Measurements from ENCODE around the gene PPFIA3. TPM values are rescaled to one million over a fixed set of nuclear protein-coding genes. Genes with fewer than 3 reads are reported as not detected.
A peak's percentile ranks its signal among the peaks of the same experiment; 100 is the strongest.

The PPFIA3 gene
- total and polyA plus RNA-seq, 4 donors = 1.5 to 4.6 (median 2.4) TPM

DNA sequence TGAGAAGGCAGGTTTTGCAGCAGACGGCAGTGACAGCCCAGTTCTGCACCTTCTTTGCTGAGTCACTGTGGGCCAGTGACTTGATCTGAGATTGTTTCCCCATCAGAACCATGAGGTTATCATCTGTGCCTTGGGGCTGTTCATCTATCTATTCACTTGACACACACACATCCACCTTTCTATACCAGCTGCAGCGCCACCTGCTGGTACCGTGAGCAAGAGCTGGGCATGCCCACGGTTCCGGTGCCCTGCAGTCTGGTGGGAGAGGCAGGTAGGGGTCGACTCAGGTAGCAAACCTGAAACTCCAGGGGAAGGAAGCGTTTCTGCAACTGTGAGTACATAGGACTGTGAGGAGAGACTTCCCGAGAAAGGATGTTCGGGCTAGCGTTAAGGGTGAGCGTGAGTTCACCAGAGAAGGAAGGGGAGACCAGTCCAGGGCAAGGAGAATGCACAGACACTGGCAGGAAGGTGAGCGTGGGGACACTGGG is 12.7 kb upstream of the PPFIA3 start:
- Histone ChIP-seq H3K27me3 (ENCODE audit: control insufficient read depth in 4 of 4, insufficient read depth in 4 of 4, low read length in 3 of 4) (no peaks in the 10 kb centered on the region), H3K27ac (ENCODE audit: low read depth in 1 of 2, low read length in 2 of 2) (no peak overlapping the region), H3K4me1 (ENCODE audit: control insufficient read depth in 4 of 4, insufficient read depth in 4 of 4, low read length in 3 of 4) (no peaks in the 10 kb centered on the region), H3K36me3 (ENCODE audit: control insufficient read depth in 4 of 4, insufficient read depth in 3 of 4, low read depth in 1 of 4, low read length in 3 of 4) (peaks cover 5 to 61% (median 28%) of the 10 kb centered on the region in 4 donors), H3K9me3 (ENCODE audit: control insufficient read depth in 4 of 4, low read length in 3 of 4) (no peaks in the 10 kb centered on the region), H3K9ac (ENCODE audit: low read depth in 1 of 2, low read length in 2 of 2) (no peak overlapping the region), H3K4me3 (ENCODE audit: low read depth in 1 of 3, low read length in 3 of 3) (no peak overlapping the region)
- DNase-seq (ENCODE audit: low spot score) = peak; percentile 67
- 62% methylated on average over 12 of the region's 12 CpGs for WGBS
- TF ChIP-seq NR2F2 (IDR thresholded peaks at IDR 0.05) (no peak), JUND (IDR thresholded peaks at IDR 0.05) (no peak), EGR1 (IDR thresholded peaks at IDR 0.05; ENCODE audit: low read depth in 2 of 2) (no peak), RAD21 (IDR thresholded peaks at IDR 0.05) (peak; percentile 56 to 74), HNF4G (IDR thresholded peaks at IDR 0.05) (no peak)
- TF ChIP-seq, protein P1, sequence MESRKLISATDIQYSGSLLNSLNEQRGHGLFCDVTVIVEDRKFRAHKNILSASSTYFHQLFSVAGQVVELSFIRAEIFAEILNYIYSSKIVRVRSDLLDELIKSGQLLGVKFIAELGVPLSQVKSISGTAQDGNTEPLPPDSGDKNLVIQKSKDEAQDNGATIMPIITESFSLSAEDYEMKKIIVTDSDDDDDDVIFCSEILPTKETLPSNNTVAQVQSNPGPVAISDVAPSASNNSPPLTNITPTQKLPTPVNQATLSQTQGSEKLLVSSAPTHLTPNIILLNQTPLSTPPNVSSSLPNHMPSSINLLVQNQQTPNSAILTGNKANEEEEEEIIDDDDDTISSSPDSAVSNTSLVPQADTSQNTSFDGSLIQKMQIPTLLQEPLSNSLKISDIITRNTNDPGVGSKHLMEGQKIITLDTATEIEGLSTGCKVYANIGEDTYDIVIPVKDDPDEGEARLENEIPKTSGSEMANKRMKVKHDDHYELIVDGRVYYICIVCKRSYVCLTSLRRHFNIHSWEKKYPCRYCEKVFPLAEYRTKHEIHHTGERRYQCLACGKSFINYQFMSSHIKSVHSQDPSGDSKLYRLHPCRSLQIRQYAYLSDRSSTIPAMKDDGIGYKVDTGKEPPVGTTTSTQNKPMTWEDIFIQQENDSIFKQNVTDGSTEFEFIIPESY (IDR thresholded peaks at IDR 0.05) = no peak
- TF ChIP-seq, protein P2, sequence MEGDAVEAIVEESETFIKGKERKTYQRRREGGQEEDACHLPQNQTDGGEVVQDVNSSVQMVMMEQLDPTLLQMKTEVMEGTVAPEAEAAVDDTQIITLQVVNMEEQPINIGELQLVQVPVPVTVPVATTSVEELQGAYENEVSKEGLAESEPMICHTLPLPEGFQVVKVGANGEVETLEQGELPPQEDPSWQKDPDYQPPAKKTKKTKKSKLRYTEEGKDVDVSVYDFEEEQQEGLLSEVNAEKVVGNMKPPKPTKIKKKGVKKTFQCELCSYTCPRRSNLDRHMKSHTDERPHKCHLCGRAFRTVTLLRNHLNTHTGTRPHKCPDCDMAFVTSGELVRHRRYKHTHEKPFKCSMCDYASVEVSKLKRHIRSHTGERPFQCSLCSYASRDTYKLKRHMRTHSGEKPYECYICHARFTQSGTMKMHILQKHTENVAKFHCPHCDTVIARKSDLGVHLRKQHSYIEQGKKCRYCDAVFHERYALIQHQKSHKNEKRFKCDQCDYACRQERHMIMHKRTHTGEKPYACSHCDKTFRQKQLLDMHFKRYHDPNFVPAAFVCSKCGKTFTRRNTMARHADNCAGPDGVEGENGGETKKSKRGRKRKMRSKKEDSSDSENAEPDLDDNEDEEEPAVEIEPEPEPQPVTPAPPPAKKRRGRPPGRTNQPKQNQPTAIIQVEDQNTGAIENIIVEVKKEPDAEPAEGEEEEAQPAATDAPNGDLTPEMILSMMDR (IDR thresholded peaks at IDR 0.05; ENCODE audit: low read depth, low read length, missing input control) = peak; percentile 59
- TF ChIP-seq, protein P3, sequence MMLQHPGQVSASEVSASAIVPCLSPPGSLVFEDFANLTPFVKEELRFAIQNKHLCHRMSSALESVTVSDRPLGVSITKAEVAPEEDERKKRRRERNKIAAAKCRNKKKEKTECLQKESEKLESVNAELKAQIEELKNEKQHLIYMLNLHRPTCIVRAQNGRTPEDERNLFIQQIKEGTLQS (IDR thresholded peaks at IDR 0.05) = no peak
- TF ChIP-seq, protein P4, sequence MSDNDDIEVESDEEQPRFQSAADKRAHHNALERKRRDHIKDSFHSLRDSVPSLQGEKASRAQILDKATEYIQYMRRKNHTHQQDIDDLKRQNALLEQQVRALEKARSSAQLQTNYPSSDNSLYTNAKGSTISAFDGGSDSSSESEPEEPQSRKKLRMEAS (IDR thresholded peaks at IDR 0.05) = no peak

DNA sequence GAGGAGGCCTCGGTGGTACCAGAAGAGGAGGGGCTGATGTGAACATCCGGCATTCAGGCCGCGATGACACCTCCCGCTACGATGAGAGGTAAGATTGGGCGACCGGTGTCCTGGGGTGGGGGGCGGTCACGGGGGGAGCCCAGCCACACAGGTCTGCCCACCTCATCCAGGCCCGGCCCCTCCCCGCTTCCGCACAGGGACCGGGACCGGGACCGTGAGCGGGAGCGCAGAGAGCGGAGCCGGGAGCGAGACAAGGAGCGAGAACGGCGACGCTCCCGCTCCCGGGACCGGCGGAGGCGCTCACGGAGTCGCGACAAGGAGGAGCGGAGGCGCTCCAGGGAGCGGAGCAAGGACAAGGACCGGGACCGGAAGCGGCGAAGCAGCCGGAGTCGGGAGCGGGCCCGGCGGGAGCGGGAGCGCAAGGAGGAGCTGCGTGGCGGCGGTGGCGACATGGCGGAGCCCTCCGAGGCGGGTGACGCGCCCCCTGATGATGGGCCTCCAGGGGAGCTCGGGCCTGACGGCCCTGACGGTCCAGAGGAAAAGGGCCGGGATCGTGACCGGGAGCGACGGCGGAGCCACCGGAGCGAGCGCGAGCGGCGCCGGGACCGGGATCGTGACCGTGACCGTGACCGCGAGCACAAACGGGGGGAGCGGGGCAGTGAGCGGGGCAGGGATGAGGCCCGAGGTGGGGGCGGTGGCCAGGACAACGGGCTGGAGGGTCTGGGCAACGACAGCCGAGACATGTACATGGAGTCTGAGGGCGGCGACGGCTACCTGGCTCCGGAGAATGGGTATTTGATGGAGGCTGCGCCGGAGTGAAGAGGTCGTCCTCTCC is 11.5 kb upstream of the PPFIA3 start:
- H3K9ac ChIP-seq (ENCODE audit: low read depth in 1 of 2, low read length in 2 of 2) = no peak overlapping the region
- H3K27ac ChIP-seq (ENCODE audit: low read depth in 1 of 2, low read length in 2 of 2) = no peak overlapping the region
- no peaks in the 10 kb centered on the region for H3K4me1 ChIP-seq (ENCODE audit: control insufficient read depth in 4 of 4, insufficient read depth in 4 of 4, low read length in 3 of 4)

More for the DNA sequence above, 11.5 kb upstream of the PPFIA3 start:
- H3K36me3 ChIP-seq (ENCODE audit: control insufficient read depth in 4 of 4, insufficient read depth in 3 of 4, low read depth in 1 of 4, low read length in 3 of 4) = peaks cover 5 to 52% (median 24%) of the 10 kb centered on the region in 4 donors
- H3K4me3 ChIP-seq (ENCODE audit: low read depth in 1 of 3, low read length in 3 of 3) = no peak overlapping the region
- 97% methylated on average over 93 of the region's 93 CpGs for WGBS
- TF ChIP-seq HNF4G (IDR thresholded peaks at IDR 0.05) (no peak), EGR1 (IDR thresholded peaks at IDR 0.05; ENCODE audit: low read depth in 2 of 2) (no peak), GABPA (IDR thresholded peaks at IDR 0.05 in 1 of 2, conservative IDR thresholded peaks at IDR 0.05 in 1 of 2) (no peak), TAF1 (conservative IDR thresholded peaks at IDR 0.05) (no peak), SP1 (IDR thresholded peaks at IDR 0.05) (no peak), FOXA1 (IDR thresholded peaks at IDR 0.05) (no peak), RXRA (IDR thresholded peaks at IDR 0.05) (no peak), YY1 (IDR thresholded peaks at IDR 0.05) (no peak), NR2F2 (IDR thresholded peaks at IDR 0.05) (no peak), JUND (IDR thresholded peaks at IDR 0.05) (no peak), FOXA2 (IDR thresholded peaks at IDR 0.05) (no peak)
- TF ChIP-seq, protein P1 (IDR thresholded peaks at IDR 0.05) = no peak
- TF ChIP-seq, protein P5, sequence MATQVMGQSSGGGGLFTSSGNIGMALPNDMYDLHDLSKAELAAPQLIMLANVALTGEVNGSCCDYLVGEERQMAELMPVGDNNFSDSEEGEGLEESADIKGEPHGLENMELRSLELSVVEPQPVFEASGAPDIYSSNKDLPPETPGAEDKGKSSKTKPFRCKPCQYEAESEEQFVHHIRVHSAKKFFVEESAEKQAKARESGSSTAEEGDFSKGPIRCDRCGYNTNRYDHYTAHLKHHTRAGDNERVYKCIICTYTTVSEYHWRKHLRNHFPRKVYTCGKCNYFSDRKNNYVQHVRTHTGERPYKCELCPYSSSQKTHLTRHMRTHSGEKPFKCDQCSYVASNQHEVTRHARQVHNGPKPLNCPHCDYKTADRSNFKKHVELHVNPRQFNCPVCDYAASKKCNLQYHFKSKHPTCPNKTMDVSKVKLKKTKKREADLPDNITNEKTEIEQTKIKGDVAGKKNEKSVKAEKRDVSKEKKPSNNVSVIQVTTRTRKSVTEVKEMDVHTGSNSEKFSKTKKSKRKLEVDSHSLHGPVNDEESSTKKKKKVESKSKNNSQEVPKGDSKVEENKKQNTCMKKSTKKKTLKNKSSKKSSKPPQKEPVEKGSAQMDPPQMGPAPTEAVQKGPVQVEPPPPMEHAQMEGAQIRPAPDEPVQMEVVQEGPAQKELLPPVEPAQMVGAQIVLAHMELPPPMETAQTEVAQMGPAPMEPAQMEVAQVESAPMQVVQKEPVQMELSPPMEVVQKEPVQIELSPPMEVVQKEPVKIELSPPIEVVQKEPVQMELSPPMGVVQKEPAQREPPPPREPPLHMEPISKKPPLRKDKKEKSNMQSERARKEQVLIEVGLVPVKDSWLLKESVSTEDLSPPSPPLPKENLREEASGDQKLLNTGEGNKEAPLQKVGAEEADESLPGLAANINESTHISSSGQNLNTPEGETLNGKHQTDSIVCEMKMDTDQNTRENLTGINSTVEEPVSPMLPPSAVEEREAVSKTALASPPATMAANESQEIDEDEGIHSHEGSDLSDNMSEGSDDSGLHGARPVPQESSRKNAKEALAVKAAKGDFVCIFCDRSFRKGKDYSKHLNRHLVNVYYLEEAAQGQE (IDR thresholded peaks at IDR 0.05) = no peak
- TF ChIP-seq, protein P3 (IDR thresholded peaks at IDR 0.05) = no peak
- no peaks in the 10 kb centered on the region for H3K27me3 ChIP-seq (ENCODE audit: control insufficient read depth in 4 of 4, insufficient read depth in 4 of 4, low read length in 3 of 4)
- no peak for DNase-seq (ENCODE audit: low spot score)
- H3K9me3 ChIP-seq (ENCODE audit: control insufficient read depth in 4 of 4, low read length in 3 of 4) = no peaks in the 10 kb centered on the region

Data from liver (tissue), 9 donors.